ENCODE data around the gene FTCDNL1. TPM values are rescaled to one million over a fixed set of nuclear protein-coding genes. Genes with fewer than 3 reads are reported as not detected.

FTCDNL1 gene
- total RNA-seq, 1 donor from 2014 or later, result 3.3 TPM

- DNase-seq (no peak), ATAC-seq (ENCODE audit: poor library complexity) (no peak)
- intact Hi-C loops (cut with DNase I), result no loop called here
These were observed 137.2 kb downstream of the FTCDNL1 start for GRCh38 chr2:199713746-199714145.

DNA sequence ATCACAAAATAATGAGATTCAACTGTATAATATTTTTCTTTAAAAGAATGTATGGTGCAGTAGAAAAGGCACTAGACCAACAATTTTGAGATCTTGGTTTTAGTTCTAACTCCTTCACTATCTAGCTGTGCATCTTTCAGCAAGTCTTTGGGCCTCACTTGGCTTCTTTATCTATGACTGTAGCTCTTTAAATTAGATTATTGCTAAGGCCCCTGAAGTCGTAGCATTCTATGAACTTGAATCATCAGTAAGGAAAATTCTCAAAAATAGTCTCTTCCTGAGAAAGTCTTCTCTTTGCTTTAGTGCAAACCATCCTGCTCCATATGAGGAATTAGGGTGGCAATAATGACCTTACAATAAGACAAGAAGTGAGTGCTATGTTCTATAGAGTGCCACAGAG lies 140.4 kb downstream of the FTCDNL1 start:
- no peak for DNase-seq
- no peak for ATAC-seq (ENCODE audit: poor library complexity)
- intact Hi-C loops (cut with DNase I), result no loop called here

Other genes starting within 250 kb of the FTCDNL1 start
- 7.0 TPM for gene C2orf69, start 60.1 kb upstream of the FTCDNL1 start, total RNA-seq
- gene TYW5, start 104.3 kb upstream of the FTCDNL1 start, total RNA-seq, result 2.7 TPM
- gene MAIP1, start 104.4 kb upstream of the FTCDNL1 start, total RNA-seq, result 28.2 TPM

All from Right ventricle myocardium superior (tissue), 1 donor.